Activated CD8-positive, alpha-beta memory T cell treated with anti-CD3 and anti-CD28 coated beads, Interleukin-2, amount 50 U/mL, for 1 hour (primary cell): Measurements from ENCODE around the gene HMGB1.

ENCODE experiments used
- DNase-seq: peaks from one replicate; pipeline ENCODE4 v3.0.0-alpha.2; 2020; ENCODE audit errors: extremely low read depth

The HMGB1 gene

GRCh38 chr13:30465593-30466357 lies at the start of gene HMGB1:
HMGB1 (minus strand) TSS chr13:30465936; CDS start chr13:30463680, 2,256 bp downstream.
- DNase-seq: peak; percentile 95

DNA sequence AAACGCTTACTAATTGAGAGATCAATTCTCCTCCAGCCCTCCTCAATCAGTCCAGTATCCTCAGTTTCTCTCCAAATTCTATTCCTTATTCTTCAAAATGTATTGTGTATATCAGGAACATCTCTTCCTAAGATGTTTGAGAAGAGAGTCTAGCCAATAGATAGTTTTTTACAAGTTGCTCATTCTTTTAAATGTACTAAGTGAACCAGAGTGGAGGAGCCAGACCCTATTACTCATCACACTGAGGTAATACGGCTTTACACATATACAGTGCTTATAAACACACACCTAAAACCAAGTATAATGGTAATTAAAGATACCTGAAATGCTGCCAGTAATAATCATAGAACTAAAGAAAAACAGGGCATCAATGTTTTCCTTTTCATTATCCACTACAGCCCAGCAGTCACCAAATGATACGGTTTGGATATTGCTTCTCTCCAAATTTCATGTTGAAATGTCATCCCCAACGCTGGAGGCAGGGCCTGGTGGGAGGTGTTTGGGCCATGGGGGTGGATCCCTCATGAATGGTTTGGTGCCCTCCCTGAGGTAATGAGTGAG lies 45.2 kb upstream of the HMGB1 start:
- DNase-seq: no peak

DNA sequence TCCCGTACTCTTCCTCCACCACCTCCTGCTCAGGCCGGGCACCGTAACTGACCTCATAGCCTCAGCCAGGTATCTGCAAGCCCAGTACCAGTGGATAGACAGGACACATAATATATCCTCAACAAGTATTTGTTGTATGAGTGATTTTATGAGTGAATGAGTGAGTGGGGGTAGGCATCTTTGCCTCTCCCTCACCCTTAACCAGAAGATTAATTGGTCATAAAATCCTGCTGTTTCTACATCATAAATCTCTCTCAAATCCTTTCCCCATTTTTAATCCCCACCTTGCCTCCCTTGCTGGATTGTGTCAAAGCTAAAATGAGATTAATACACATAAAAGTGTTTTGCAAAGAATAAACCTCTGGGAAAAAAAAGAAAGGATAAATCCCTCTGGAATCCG lies 44.4 kb upstream of the HMGB1 start:
- DNase-seq: no peak

DNA sequence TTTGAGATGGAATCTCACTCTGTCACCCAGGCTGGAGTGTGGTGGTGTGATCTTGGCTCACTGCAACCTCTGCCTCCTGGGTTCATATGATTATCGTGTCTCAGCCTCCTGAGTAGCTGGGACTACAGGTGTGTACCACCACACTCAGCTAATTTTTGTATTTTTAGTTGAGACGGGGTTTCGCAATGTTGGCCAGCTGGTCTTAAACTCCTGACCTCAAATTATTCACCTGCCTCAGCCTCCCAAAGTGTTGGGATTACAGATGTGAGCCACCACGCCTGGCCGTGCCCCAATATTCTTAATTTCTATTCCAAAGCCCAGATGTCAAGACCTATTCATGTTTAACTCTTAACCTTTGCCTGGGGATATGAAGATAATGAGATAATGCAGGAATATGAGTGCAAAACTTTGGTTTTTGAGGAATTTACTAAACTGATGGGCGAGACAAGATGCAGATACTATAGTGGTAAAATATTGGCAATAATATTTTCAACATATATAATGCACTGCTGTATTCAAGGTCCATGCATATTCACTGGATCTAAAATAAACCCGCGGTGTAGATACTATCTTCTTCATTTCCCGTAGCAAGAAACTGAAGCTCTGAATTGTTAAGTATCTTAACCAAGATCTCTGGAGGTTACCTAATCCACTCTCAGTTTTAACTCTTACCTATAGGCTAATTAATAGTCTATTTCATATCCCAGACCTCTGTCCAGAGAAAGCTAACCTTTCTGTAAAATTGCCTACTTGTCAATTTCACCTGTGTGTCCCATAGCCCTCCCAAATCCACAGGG lies 43.7 kb upstream of the HMGB1 start:
- DNase-seq: no peak

- DNase-seq: no peak
Observed at GRCh38 chr13:30504081-30504480, 38.3 kb upstream of the HMGB1 start.

DNA sequence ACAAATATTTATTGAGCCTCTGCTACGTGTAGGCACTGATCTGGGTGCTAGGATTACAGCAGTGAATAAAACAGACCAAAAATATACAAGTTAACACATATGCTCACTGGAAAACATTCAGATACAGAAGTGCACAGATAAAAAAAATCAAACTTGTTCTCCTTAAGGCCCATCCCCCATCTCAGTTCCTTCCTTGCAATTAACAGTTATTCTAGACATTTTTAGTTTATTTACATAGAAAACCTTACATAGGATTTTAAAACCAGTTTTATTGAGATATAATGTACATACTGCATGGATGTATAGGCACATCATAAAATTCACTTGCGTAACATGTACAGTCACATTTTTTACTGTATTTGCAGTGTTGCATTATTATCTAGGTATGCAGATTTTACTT lies 36.5 kb upstream of the HMGB1 start:
- DNase-seq: no peak

DNA sequence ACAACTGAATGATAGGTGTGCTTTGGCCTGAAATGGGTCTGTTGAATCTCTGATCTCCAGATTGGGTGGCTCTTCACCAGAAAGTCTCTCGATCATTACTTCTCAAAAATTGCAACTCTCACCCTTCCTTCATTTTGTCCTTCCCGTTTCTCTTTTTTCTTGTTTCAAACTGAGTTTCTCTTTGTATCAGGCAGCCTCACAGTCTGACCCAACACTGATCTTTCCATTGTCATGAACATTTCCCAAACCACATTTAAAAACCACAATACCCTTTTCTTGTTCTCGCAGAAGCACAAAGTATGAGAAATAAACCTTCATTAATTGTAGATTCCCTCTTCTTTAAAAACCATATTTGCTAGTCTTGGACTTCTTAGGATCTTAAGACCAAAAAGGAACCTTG lies 33.6 kb upstream of the HMGB1 start:
- DNase-seq: no peak

DNA sequence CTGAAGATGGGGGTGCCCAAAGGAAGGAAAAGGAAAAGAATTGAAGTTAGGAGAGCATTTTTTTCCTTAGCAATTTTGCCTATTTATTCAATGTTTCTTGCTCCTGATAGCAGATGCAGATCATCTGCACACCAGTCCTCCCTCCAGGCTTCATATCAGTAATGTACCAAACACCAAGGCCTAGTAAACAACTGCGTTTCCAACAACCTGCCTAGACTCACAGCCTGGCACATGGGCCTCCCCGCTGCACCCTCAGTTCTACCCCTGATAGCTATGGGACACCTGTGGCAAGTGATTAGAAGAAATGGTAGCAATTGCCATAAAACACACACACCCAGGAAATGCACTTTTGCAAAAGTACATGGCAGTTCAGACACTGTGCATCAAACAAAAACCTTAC lies 30.4 kb upstream of the HMGB1 start:
- no peak for DNase-seq

DNA sequence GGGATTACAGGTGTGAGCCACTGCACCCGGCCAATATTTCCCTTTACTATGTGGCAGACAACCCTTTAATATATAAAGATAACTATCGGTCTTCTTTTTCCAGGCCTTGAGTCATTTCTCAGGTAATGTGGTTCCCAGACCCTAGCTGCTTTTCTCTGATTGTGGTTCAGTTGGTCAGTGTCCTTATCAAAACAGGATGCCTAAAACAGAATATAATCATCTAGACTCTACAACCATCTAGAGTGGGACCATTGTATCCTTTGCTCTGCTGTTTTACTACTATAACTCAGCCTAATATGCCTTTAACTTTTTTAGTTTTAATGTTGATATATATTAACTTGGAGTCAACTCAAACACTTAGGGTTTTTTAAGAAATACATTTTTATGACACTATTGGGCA lies 30.0 kb upstream of the HMGB1 start:
- no peak for DNase-seq

- no peak for DNase-seq
Observed at GRCh38 chr13:30493658-30494381, 28.1 kb upstream of the HMGB1 start.

DNA sequence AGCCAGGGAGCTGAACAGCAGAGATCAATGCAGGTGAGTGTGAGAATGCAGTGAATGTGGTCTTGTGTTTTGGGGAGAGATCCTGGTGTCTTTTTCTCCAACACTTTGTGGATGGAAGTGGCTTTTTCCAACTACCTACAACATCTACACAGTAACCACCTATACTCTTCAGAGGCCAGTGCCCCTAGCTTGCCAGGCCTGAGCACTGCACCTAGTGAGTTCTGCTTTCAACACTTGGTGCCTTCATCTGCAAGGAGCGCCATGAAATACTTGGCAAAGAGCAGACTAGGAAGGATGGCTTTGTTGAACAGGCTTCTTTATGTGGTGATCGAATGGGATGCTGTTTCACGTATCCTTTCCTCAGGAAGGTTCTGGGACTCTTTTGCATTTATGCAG lies 21.3 kb upstream of the HMGB1 start:
- no peak for DNase-seq

DNA sequence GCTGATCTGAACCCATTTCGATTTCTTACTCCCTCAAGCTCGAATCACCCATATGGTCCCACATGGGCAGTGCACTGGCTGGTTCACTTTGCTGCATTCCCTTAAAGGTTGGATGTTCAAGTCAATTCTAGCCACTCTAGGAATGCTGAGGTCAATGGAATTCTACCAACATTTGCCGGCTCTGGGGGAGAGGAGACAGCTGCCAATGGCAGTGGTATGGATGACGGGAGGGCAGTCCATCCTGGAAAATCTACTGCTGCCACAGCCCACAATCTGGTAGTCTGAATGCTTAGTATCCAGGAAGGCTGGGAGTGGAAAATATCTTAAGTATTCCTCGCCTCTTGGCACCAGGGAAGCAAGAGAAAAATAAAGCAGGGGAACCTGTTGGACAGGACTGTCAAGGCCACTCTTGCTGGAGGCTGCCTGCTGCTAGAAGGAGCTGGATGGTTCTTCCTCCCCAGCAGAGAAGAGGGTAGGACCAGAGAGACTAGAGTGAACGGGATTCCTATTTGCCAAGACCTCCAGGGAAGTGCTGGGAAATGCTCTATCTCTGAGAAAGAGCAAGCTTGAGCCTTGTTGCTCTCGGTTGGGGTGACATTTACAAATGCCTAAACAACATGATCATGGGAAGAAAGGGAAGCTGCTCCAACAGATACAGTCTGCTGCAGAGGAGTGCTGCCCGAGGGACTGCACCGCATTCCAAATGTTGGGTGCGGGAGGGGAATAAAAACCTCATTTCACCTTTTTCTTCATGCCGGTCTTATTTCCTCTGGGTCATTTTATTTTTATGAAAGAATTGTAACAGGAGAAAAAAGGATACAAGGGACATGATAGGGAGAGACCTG lies 20.7 kb upstream of the HMGB1 start:
- DNase-seq: no peak

DNA sequence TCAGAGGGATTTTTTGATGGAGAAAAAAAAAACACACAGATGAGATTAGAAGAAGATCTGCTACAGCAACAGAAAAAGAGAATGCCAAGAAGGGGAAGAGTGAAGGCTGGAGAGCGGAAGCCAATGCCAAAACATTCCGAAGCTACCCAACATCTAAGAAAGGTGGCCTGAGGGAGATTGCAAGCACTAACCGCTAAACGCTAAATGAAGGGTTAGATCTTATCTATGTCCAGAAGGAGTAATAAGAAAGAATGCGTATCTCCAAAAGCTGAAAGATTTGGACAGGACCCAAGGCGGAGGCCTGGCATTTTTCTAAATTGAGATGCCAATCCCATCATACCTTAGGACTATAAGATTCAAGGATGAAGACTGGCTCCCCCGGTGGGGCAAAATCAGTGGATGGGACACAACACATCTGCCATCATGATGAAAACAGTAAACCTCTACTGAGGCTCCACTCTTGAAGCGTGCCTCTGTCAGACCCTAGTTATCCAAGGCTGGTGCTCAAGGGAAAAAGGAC lies 15.6 kb upstream of the HMGB1 start:
- DNase-seq: no peak

- no peak for DNase-seq
Observed at GRCh38 chr13:30480292-30480950, 14.7 kb upstream of the HMGB1 start.

DNA sequence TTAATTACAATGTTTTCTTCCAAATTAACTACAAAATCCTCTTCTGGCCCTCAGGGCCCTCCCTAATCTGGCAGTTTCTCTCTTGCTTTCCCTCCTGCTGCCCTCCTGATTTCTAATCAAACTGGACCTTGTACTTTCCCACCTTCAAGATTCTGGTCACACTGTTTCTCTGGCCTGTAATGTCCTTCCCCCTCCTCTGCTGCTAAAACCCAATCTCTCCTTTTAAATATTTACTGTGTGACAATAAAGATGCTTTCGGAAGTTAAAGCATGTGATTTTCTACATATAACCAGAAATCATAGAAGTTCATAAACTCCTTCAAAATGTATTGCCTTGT lies 14.1 kb upstream of the HMGB1 start:
- DNase-seq: no peak

DNA sequence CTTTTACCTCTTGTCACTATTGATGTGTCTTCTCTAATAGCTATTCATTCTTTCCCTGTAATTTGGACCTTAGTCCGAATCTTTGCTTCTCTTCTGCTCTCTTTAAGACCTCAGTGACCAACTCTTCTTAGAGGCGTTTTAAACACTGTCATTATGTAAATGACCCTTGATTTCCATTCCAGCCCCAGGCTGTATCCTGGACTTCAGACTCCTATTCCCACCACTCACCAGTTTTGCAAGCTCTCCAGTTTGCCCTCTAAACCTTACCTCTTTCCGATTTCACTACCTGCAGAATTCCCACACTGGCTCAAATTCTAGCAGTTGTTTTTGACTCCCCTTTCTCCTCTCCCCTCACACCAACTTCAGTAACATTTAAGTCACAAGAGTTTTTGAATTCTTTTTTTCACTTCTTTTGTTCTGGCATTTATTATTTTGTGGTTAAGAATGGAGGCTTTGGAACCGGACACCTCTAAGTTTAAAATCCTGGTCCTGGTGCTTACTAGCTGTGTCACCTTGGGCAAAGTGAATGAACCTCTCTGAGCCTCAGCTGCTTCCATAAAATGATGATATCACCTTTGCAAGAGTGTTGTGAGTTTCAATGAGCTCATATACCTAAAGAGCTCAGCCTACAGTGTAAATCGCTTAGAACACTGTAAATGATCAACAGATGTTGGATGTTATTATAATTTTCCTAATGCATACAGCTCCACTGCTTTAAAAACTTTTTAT lies 13.6 kb upstream of the HMGB1 start:
- no peak for DNase-seq

DNA sequence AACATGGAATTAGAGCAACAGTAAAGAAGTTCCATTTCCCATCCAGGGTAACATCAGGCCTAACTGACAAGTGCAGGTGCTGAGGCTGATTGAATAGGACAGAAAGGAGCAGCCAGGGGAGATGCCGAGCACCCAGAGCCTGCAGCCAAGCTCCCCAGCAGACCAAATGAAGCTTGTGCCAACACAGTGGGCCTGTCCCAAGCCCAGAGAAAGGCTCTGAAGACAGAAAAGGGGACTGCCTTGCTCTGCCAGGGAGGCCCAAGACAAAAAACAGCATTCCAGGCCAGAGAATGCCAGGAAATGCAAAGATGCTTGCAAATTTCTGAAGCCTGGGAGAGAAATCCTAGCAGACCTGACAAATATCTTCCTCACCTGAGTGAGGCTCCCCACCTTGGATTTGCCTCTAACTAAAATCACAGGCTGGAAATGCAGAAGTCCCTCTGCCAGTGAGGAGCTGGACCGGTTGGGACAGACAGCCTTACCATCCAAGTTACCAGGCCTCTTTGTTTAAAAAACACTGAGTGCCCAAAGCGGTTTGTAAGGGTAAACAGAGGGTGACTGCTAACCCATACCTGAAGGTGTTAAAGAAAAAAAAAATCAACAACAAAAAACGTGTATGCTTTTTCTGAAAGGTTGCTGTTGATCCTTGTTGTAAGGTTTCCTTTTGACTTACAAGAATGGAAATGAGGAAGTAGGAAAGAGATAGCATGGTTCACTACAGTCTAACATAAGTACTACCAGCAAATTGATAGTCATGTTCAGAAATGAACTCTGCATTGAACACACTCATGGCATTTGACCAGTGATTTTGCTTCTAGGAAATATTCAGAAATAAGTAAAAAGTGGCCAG lies 11.8 kb upstream of the HMGB1 start:
- no peak for DNase-seq

- no peak for DNase-seq
Observed at GRCh38 chr13:30473675-30474074, 7.9 kb upstream of the HMGB1 start.

DNA sequence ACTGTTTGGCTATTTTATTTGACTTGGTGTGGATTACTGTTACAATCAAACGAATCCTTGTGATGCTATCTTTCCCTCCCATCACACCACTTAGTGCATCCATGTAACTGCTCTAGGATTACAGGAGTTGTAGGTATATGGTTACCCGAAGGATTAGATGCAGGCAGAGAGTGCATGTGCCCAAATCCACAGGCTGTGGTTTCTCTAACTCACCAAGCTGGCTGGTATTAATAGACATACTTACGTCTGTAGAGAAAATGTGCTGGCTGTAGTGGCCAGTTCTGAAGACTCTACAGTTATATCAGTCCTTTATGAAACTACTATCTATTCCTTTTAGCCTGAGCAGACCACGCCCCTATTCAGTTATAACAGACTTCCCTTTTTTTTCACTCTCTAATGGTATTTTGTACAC lies 1.1 kb upstream of the HMGB1 start:
- DNase-seq: no peak
